GM12874 (cell line): ENCODE results near the gene MYO1E.

ENCODE experiments used
- TF ChIP-seq, protein P1 (sequence below): IDR thresholded peaks from 2 replicates; pipeline ENCODE4 v1.5.1; 2011; ENCODE audit warnings: low read depth, mild to moderate bottlenecking, control low read depth, low read length, moderate library complexity; ENCODE audit not compliant: insufficient read depth

Gene MYO1E

DNA sequence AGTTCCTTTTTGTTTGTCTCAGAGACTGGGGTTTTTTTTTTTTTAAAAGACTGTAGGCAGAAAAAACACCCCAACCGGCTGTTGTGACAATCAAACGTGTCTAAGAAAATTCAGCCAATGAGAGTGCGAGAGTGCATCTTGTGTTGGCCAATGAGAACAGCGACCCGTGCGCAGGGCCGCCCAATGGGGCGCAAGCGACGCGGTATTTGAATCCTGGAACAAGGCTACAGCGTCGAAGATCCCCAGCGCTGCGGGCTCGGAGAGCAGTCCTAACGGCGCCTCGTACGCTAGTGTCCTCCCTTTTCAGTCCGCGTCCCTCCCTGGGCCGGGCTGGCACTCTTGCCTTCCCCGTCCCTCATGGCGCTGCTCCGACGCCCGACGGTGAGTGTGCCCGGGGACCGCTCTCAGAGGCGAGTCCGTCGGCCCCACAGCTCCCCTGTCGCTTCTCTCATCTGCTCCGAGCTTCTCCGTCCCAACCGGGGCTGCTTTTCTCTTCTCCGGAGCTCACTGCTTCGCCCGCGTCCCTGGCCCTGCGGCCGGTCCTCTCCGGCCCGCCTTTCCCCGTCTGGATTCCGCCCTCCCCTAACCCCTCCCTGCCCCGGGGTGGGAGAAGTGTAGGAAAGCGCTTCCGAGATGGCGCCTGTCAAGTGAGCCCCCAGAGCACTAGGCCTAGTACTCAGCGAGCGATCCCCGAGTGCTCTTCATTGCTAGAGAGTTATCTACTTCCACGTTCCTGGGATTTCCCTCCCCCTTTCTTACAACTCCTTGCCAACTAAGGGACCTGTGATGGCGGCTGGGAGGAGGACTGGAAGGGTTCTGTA lies 267.5 kb downstream of the MYO1E start, which contains the start of gene CCNB2:
Gene CCNB2 (plus strand): TSS at position 235 of the 821 bp plus-strand sequence. CDS start 123 bp downstream, at position 358.
- TF ChIP-seq, protein P1, sequence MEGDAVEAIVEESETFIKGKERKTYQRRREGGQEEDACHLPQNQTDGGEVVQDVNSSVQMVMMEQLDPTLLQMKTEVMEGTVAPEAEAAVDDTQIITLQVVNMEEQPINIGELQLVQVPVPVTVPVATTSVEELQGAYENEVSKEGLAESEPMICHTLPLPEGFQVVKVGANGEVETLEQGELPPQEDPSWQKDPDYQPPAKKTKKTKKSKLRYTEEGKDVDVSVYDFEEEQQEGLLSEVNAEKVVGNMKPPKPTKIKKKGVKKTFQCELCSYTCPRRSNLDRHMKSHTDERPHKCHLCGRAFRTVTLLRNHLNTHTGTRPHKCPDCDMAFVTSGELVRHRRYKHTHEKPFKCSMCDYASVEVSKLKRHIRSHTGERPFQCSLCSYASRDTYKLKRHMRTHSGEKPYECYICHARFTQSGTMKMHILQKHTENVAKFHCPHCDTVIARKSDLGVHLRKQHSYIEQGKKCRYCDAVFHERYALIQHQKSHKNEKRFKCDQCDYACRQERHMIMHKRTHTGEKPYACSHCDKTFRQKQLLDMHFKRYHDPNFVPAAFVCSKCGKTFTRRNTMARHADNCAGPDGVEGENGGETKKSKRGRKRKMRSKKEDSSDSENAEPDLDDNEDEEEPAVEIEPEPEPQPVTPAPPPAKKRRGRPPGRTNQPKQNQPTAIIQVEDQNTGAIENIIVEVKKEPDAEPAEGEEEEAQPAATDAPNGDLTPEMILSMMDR = no peak

DNA sequence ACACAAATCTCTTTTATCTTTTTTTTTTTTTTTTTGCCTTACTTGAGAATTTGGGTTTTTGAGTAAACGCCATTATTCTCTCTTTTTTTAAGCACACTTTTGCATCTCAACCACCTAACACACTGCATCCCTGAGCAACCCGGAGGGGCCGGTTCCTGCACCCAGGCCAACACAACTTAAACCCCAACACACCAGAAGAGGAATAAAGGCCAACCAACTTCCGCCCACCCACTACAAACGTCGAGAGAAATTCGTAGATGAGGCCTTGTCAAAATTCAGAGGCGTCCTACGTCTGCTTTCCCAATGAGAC lies 268.1 kb downstream of the MYO1E start:
- TF ChIP-seq, protein P1 = no peak

DNA sequence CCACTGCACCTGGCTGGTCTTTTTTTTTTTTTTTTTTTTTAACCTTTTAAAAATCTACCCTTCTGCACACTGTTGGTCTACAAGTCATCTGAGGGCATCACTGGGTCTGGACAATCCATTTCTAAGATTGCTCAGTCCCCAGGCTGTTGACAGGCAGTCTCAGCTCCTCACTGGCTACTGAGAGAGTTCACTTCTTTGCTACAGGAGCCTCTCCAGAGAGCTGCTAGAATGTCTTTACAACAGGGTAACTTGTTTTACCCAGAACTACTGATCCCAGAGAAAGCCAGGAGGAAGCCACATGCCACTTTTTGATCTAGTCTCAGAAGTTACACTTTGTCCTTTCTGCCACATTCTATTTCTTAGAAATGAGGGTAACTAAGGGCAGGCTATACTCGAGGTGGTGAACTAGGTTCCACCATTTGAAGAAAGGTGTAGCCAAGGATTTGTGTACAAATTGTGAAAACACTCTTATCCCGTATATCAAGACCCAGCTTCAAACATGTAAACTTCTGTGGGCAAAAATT lies 273.4 kb downstream of the MYO1E start:
- TF ChIP-seq, protein P1 = no peak

DNA sequence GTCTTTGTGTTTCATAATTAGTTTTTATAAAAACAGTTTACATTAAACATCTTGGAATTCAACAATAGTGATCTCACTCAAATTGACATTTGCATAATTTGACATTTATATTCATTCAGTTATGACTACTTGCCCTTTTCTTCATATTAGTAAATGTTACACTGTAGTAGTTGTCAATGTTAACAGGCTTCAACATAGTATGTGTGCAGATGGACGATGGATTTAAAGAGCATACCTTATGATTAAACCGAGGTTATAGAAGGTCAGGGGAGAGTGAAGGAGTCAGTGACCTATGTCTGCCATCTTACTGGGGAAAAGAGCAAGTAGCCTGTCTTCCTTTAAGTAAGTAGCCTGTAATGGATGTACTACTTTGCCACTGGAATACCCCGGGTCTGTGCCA lies 276.2 kb downstream of the MYO1E start:
- TF ChIP-seq, protein P1 = no peak

DNA sequence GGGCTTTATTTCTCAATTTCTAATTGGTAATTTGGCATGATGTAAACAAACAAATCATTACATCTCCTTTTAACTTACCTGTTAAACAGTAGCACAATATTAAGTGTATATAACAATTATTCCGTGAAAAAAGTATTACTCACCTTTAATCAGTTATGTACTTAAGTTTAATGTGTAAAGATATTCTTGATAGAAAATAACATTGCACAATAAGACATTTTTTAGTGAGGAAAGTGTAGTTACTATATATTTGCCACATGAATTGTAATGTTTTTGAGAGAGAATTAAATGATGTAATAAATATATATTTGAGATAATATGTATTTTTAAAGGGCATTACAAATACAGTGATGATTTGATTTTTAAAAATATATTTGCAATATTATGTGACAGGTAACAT lies 278.6 kb downstream of the MYO1E start:
- TF ChIP-seq, protein P1 = no peak

DNA sequence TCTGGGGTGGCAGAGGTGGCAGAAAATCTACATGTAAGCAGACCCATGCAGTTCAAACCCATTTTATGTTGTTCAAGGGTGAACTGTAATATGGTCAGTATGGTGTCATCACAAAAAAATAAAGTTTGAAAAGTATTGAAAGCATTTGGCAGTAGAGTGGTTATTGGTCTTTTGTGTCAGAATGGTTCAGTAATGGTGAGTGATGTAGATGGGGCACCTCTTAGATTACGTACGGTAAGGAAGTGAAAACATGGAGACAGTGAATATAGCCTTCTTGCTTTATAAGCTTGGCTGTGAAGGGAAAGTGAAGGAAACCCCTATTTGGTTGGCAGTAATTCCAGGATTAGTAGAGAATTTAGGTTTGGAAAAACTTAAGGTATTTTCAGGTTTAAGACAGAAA lies 284.9 kb downstream of the MYO1E start:
- TF ChIP-seq, protein P1 = no peak
